HG02840 (cell line): ENCODE data around the gene XAGE5.
"Not testable (repeated sequence)": the region's sequence is repeated elsewhere in the genome, so short reads cannot be mapped to it uniquely, and the experiment has no call there.

Experiments
- ATAC-seq: cut with Tn5 transposase; IDR thresholded peaks from one replicate; pipeline ENCODE4 v1.9.1; 2021; ENCODE audit warnings: mild to moderate bottlenecking, moderate library complexity, moderate number of reproducible peaks; ENCODE audit not compliant: unreplicated experiment, low FRiP score

XAGE5 gene

GRCh38 chrX:52811065-52811625 is at the start of gene XAGE5:
TSS of gene XAGE5 (plus strand) at chrX:52811287. CDS start at chrX:52812567, 1,280 bp downstream.
- no peak for ATAC-seq

GRCh38 chrX:52765983-52766382 is 45.1 kb upstream of the XAGE5 start:
- not testable (repeated sequence) for ATAC-seq

- not testable (repeated sequence) for ATAC-seq
Observed at GRCh38 chrX:52773504-52773903, 37.6 kb upstream of the XAGE5 start.

- ATAC-seq: not testable (repeated sequence)
Observed at GRCh38 chrX:52797327-52797726, 13.8 kb upstream of the XAGE5 start, which contains the start of gene SPANXN5. TSS of gene SPANXN5 (minus strand) at chrX:52797427. CDS start at chrX:52797348, 79 bp downstream.

- ATAC-seq: not testable (repeated sequence)
Observed at GRCh38 chrX:52804876-52805275, 6.2 kb upstream of the XAGE5 start.

GRCh38 chrX:52819788-52820187 is 8.7 kb downstream of the XAGE5 start:
- ATAC-seq: no peak

GRCh38 chrX:52821079-52821760 is 10.1 kb downstream of the XAGE5 start:
- ATAC-seq: no peak

GRCh38 chrX:52824608-52825007 is 13.5 kb downstream of the XAGE5 start:
- no peak for ATAC-seq

GRCh38 chrX:52830551-52830950 is 19.5 kb downstream of the XAGE5 start:
- no peak for ATAC-seq

- no peak for ATAC-seq
Observed at GRCh38 chrX:52839137-52839536, 28.1 kb downstream of the XAGE5 start.

GRCh38 chrX:52843619-52844018 is 32.5 kb downstream of the XAGE5 start:
- ATAC-seq: not testable (repeated sequence)

- no peak for ATAC-seq
Observed at GRCh38 chrX:52852110-52852860, 41.2 kb downstream of the XAGE5 start.

- ATAC-seq: not testable (repeated sequence)
Observed at GRCh38 chrX:52856991-52857525, 46.0 kb downstream of the XAGE5 start.

- no peak for ATAC-seq
Observed at GRCh38 chrX:52865343-52865998, 54.4 kb downstream of the XAGE5 start.
